Hematopoietic multipotent progenitor cell treated with erythropoietin and hydrocortisone succinate and interleukin-3 and kit ligand, for 17 days (in vitro differentiated cells): Measurements from ENCODE around the gene DCST2.

Experiments used
- DNase-seq: peaks from one replicate; pipeline ENCODE4 v3.0.0-alpha.2; 2015; ENCODE audit warnings: low spot score

The DCST2 gene

DNA sequence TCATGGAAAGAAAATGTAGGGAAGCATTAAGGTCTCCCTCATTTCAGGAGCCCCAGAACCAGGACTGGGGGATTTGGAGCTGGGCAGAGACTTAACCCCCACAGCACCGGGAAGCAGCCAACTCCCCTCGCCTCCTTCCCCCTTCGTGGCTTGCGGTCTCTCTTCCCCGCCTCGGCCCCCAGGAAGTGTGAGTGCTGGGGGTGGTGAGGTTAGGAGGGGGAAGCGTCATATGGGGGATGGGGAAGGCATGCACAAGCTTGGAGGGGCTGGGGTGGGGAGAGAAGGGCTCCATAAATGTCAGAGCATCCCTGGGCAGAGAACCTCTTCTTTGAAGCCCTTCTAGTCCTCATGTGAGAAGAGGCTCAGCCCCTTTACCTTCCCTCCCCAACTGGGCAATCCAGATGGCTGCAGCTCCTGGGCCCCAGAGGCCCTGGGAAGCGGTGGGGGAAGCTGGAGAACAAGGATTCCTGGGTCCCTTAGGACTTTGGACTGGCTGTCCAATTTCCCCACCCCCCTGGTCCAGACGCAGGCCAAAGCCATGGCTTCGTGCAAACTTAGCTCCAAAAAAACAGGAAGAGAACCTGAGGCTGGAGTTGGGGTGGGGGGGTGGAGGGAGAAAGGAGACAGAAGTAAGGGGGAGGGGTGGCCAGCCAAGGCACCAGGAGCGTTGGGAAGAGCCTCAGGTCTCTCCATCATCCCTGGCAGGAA lies 23.2 kb downstream of the DCST2 start:
- no peak for DNase-seq

DNA sequence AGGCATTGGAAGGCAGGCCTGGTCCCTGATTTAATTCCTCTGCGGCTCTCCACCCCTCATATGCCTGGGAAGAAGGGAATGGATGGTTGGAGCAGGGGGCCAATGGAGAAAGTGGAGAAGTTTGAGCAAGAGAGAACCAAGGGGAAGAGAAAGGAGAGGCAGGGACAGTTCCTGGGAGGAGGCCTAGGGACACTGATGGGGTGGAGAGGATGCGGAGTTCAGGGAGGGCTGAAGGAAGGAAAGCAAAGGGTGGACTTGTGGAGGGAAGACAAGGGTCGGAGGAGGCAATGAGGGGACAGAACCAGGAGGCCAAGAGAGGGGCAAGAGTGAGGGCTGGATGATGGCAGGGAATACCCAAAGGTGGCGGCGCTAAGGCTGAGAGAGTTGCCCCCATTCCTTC lies 23.8 kb downstream of the DCST2 start:
- no peak for DNase-seq

DNA sequence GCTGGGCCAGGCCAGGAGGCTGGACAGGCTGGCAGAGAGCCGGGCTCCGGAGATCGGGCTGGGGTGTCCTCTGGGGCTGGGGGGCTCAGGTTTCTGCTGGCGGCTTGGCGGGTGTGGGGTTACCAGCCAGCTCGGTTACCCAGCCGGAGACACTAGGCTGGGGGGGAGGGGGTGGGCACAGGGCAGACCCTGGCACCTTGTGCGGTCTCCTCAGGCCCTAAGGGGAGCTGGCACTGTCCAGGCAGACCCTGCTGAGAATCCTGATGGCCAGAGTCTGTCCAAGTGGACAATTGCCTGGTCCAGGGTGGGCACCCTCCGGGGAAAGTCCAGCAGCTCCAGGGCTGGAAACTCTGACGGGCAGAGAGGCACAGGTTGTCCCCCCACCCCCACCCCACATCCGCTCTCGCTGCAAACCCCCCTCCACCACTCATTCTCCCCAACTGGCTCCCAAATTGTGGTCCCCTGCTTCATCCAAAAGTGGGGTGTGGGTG lies 24.3 kb downstream of the DCST2 start:
- DNase-seq, result no peak

DNA sequence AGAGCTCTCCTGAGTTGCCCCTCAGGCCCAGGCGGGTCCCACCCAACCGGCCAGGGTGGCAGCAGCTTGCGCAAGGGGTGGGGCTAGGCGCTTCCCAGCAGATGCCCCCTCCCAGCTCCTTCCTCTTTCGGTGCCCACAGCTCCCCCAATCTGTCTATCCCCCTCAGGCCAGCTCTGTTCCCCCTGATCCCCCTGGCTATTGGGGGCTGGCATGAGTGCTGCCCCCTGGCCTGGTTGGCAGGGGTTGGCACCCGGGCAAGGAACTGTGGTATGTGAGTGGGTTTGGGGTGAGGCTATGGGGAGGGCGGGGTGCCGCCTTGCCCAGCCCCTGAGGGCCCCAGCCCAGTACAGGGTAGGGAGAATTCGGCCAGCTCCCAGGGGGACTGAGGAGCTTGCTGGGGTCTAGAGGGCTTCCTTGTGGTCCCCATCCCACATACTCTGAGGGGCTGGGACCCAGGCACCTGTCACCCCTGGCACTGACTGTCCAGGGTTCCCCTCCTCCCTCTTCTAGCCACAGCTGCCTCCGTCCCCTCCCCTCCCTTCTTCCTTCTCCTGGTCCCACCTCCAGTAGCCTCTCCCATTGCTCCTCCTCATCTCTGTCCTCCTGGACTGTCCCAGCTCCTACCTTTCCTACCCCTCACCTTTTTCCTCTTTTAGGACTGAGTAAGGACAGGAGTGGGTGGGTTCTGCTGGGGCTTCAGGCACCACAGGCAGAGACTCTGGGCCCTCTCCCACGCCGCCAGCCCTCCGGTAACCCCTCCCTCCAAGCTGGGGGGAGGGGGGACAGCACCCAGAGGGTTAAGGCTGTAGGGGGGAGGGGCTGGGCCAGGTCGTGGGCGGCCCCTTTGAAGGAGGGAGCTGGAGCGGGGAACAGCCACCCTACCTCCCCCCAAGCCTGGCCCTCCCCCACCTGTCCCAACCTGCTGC lies 25.3 kb downstream of the DCST2 start:
- DNase-seq, result no peak

DNA sequence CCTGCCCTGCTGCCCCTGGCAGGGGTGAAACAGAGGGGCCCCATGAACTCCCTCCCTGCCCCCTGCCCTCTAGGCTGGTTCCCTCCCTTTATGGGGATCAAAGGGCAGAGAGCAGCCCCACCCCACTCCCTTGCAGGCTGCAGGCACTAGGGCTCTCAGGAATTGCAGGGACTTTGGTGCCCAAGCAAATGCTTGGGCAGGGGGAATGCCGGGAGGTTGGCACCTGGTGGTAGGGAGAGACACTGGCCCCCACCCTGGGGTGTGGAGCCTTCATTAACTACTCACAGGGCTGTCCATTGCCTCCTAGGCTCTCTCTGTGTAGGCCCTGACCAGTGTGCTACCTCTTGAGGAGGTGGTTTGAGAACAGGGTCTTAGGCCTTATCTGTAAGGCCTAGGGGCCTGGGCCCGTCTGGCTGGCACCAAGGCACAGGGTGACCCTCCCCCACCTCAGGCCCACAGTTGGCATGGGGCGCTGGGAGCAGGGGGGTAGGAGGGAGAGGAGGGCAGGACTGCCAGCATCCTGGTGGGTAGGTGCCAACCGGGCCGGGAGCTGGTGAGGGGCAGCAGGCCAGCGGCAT lies 26.2 kb downstream of the DCST2 start:
- no peak for DNase-seq

DNA sequence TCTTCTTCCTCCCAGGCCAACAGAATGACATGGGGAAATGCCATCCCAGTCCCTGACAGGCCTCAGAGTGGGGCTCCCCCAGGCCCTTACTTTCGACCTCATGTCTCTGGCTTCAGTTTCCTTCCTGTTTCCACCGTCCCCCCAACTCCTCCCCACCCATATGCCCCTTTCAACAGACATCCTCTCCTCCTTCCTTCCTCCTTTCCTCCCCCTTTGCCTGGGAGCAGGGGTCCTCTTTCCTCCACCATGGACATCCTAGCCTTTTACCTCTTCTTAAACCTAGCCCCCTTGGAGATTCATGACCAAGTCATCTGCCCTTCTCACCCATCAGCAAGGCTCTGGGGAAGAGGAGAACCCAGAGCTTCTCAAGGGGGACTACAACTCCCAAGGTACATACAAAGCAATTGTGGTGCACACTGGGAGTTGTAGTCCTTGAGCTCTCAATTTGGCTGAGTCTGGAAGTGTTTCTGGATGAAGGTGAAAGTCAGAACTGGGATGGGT lies 26.9 kb downstream of the DCST2 start:
- peak; percentile 47 for DNase-seq

DNA sequence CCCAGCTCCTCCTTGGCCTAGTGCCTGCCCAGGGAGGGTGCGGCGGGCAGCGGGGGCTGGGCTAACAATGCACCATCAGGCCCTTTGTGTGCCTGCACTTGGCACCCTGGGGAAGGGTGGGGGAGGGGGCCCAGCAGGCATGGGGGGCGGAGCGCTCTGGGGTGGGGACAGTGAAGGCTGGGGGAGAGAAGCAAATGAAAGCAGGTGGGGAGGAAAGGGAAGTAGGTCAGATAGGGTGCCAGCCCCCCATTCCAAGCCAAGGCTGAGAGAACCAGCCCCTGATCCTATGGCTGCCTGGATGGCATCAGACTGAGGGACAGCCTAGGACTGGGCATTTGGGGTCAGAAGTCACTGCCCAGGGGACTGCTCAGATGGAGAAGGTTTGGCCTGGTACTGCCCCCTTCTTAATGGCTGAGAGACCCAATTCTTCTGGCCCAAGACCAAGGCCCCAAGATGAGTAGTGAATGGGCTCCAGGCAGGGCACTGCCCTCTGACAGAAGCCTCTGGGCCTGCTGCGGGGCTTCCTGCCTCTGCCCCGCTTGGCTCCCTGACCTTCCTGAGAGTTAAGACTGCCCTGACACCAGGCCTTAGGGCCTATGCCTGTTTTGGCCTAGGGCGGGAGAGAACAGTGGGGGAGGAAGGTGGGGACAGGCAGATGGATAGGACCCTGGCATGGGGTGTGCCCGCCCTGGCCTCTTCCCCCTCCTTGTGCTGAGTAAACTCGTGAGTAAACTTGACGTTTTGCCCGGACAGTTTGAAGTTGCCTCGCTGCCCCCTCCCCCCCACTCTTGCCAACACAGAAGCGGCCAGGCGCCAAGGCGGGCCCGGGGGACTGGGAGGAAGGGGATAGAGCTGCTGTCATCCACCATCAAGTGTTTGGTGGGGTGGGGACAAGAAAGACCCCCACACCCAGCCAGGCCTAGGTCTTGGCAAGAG lies 28.2 kb downstream of the DCST2 start:
- no peak for DNase-seq

DNA sequence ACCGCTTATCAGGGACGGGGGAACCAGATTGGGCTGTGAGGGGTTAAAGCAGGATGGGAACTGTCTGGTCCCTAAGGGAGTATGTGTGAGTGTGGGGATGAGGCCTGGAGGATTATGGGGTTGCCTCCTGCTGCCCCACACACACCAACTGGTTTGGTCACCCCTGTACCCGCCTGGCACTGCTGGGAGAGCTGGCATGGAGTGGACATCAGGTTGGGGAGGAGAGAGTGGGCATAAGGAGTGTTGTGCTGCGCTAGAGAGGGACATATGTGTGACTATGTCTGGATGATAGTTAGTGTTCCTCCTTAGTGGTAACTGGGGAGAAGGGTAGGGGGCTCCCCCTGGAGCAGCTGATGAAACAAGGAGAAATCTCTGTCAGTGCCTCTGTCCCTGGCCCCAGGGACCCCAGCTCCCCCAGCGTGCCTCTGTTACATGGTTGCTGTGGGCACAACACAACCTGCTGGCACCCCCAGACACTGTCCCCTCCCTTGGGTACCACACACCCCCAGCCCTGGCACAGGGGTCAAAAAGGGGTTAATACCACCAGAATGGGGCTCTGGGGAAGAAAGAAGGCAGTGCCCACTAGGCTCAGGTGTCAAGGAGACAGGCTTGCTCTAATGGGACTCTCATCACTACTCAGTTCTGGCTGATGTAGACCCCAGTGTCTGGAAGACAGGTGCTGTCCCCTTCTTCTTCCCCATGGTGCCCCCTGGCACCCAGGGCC lies 29.1 kb downstream of the DCST2 start:
- DNase-seq, result no peak

DNA sequence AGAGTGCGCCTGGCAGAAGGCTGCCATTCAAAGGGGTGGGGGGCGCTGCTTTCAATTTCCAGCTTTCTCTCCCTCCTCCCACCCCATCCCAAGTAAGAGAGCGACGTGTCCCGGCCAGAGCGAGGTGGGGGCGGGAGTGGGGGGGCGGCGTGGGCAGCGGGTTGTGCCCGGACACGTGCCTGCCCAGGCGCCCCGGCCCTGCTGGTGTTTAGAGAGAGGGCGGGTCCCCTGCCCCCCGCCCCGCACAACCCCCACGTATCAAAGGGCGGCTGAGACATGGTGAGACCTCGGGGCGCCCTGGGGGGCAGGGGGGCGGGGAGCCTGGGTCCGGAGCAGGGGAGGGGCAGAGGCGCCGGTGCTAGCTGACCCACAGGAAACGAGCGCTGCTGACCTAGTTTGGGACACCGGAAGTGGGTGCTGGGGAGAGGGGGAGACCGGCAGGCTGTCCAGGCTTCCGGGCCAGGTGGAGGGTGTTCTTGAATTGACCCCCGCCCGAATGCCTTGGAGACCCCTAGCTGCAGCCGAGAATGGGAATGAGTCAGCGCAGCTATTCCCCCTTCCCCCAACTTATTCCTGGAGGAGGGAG lies 29.7 kb downstream of the DCST2 start:
- no peak for DNase-seq

DNA sequence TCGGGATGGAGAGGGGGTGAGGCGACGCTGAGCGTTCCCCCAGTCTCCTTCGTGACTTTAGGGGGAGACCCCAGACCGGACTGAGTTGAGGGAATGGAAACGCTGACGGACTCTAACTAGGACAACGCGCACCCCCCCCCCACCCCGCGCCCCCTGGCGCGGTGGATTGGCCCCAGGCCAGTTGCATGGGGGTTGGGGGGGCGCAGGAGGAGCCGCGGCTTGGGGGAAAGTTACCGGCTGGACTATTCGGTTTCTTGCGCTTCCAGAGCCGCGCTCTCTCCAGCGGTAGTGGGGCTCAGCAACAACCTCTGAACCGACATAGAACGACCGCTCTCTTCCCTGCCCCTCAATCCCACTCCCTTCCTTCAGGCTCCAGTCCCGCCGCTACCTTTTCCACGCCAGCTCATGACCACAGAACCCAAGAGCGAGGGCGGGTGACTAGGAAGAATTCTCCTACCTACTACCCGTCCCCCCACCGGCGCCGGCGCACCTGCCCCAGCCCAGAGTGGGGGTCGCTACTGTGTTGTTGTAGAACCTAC lies 30.3 kb downstream of the DCST2 start:
- no peak for DNase-seq

DNA sequence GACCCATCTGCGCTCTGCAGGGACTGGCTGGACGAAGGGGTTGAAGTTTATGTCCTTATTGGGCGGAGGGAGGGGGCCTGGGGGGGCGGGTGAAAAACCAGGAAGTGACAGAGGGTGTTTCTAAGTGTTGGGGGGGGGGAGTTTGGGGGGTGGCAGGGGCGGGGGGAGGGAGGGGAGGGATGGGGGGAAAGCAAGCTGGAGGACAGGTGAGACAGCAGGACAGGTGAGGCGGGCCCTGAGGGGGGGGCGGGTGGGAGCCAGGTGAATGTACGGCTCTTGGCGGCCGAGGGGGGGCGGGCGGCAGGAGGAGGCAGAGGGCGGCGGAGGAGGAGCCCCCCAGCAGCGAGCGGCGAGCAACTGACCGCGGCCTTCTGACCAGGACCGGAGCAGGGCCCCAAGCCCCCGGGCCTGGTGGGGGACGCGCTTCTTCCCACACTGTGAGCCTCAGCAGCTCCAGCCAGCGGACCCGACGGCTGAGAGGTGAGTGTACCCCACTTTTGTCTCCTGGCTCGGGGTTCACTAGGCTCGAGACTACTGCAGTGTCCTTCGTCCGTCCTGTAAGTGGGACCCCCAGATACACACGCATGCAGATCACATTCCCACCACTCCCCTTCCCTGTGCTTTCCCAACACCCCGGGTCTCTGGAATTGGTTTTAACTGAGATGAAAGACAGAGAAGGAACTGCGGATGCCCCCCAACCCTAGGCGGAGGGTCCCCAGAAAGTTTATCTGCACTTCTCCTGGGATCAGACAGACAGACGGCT lies 30.9 kb downstream of the DCST2 start, which contains the start of gene ZBTB7B:
Gene ZBTB7B (plus strand): TSS at position 339 of the 763 bp plus-strand sequence. CDS start 11,859 bp downstream, outside the sequence.
- DNase-seq, result no peak

DNA sequence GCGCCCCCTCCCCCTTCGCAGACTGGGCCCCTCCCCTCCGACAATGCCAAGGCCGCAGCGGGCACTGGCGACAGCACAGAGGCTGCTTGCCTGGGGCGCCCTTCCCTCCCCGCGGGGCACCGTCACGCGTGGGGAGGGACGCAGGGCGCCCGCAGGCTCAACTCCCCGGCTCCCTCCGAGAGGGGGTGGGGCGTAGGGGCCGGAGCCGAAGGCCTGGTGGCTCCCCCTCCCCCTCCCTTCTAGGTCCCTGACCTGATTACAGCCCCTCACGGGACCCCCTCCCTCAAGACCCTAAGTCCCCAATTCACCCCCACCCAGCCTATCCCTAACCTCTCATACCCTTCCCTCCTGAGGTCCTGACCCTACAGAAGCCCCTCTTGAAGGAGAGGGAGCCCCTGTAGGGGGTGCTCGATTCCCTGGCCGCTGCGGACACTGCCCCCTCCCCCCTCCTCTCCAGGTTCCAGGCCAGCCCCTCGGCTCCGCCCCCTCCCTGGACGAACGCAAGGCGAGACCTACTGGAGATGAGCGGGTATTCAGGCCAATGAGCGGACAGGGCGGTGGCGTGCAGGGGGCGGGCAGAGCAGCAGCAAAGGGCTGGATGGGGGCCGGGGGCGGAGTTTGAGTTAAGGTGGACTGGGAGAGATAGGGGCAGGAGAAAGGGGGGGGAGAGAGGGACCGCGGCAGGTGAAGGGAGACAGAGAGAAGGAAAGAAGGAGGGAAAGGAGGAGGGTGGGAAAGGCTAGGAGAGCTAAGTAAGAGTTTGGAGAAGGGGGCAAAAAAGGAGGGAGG lies 31.7 kb downstream of the DCST2 start:
- DNase-seq, result peak; percentile 94

DNA sequence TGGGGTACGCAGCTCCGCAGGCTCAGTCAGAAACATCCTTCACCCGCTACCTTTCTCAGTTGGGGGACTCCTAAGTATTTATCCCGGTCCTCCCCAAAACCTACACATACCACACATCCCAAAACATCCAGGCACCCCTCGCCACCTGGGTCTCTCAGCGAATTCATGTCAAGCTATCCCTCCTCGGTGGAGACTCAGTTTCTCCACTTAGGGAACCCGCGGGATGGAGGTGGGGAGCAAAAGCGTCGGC lies 32.2 kb downstream of the DCST2 start:
- DNase-seq, result no peak

DNA sequence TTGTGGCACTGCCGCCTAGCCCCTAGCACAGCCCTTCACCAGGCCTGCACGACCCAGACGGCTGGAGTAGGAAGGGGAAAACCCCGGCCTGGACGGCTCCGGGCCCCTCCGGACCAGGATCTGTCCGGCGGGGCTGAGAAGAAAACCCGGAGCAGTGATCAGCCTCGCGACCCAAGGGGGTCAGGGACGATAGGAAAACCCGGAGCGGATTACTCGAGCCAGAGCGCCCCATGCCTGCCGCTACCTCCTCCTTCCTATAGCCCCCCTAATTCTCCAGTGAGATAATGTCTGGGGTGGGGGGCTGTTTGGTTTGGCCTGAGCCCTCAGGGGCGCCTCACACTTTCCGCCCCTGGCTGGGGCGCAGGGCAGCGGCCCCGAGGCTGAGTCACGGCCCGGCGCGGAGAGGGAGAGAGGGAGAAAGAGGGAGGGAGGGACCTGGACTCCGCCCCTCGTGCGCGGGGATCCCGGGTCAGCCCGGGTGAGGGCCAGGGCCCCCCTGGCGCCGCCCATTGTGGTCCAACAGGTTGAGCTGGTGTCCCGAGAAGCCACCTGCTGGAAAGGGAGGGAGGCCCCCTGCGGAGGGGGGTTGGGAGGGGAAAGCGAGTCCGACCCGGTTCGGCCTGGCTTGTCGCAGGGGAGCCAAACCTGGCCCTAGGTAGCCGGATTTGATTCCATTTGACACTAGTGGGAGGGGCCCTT lies 32.7 kb downstream of the DCST2 start:
- DNase-seq, result peak; percentile 82

DNA sequence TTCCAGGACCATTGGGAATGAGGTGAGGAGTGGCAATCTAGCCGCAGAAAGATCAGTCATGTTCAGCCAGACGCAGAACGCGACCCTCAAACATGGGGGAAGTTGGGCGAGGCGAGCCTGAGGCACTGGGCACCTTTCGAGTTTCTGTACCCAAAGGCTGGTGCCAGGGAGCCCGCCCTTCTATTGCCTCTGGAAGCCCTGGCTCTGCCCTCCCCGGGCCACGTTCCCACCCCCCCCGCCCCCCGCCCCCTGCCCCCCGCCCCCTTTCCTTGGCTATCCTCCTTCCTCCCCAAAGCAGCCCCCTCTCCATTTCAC lies 33.2 kb downstream of the DCST2 start:
- DNase-seq, result no peak

DNA sequence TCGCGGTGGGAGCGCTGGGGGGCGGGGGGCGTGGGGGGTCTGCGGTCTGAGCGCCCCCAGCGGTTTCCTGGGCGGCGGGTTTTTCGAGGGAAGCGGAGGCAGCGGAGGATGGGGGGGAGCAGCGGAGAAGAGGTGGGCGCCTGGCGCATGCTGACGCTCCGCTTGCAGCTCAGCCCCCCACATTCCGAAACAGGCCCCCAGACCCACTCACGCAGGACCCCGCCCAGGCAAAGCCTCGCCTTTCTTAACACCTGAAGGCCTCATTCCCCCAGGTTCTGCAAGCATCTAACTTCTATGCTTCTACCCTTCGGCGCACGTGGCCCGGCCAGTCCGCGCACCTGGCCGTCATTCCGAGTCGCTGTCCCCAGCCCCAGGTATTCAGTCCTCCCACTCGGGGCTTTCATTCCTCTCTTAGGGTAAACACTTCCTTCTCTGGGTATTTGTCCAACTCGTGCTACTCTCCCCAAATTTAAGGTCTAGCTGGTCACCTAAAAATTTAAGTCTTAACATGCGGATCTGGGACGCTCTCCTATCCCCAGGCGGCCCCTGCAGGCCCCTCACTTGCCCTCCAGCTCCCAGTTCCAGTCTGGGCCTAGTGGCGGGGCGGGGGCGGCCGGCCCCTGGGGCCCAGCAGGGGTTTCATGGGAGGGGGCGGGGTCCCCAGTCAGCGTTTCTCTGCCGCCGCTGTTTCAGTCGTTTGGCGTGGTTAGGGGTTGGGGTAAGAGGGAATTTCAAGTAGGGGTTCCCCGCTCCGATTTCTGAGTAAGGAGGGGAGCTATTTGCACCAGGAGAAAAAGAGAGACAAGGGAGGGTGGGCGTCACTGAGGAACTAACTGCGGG lies 33.8 kb downstream of the DCST2 start:
- no peak for DNase-seq

DNA sequence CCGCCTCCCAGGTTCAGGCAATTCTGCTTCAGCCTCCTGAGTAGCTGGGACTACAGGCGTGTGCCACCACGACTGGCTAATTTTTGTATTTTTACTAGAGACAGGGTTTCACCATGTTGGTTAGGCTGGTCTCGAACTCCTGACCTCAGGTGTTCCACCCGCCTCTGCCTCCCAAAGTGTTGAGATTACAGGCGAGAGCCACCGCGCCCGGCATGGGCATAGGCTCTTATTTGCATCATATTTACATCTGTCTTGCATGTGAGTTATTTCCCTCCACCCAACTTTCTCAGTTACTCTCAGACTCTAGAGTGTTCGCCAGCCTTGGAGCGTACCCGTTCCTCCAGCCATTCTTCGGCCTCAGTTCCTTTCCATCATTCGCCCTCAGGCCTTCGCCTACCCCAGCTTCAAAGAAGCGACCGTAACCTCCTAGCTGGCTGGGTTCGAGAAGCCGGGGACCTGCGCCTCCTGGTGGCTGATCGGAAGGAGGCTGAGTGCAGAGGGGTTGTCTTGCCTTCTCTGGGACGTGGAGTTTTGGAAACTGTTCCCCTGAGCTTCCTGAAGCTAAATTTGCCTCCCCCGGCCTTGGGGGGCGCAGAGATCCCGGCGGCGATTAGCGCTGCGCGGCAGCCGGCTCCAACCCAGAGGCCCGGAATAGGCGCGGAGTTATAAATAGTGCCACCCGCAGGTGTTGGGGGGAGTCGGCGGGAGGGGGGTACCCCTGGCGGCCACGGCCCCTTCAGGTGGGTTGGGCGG lies 34.6 kb downstream of the DCST2 start:
- peak; percentile 85 for DNase-seq
